Activated T-cell treated with anti-CD3 and anti-CD28 coated beads, Interleukin-2, amount 50 U/mL, for 72 hours (primary cell): ENCODE measurements around the gene RAB4A. TPM values are rescaled to one million over a fixed set of nuclear protein-coding genes. Genes with fewer than 3 reads are reported as not detected.
"Not testable (repeated sequence)": the region's sequence is repeated elsewhere in the genome, so short reads cannot be mapped to it uniquely, and the experiment has no call there.

Experiments used
- ATAC-seq, 2 donors: fragments of 150-1000 bp; cut with Tn5 transposase; replicated peaks in 1 of 2; 2 replicates each; pipeline ENCODE4 v1.10.0; 2021; ENCODE audit warnings: moderate library complexity in 2 of 2, mild to moderate bottlenecking in 1 of 2
- DNase-seq, 2 donors: peaks; one replicate each; pipeline ENCODE4 v3.0.0; 2021 to 2022; ENCODE audit warnings: mixed read lengths in 1 of 2
- H3K27ac Mint-ChIP-seq: one replicate; pipeline ENCODE4 v1.8.0; 2022; ENCODE audit warnings: mild to moderate bottlenecking, moderate library complexity, mixed read lengths
- H3K27me3 Mint-ChIP-seq: one replicate; pipeline ENCODE4 v1.8.0; 2022; ENCODE audit warnings: low read depth, mixed read lengths
- H3K36me3 Mint-ChIP-seq, 2 donors: one replicate each; pipeline ENCODE4 v1.8.0; 2022; ENCODE audit warnings: mixed read lengths in 2 of 2, mild to moderate bottlenecking in 1 of 2; ENCODE audit not compliant: insufficient read depth in 2 of 2
- H3K4me1 Mint-ChIP-seq: one replicate; pipeline ENCODE4 v1.8.0; 2022; ENCODE audit warnings: low read depth, mixed read lengths
- H3K4me3 Mint-ChIP-seq, 2 donors: one replicate each; pipeline ENCODE4 v1.8.0; 2022; ENCODE audit warnings: mild to moderate bottlenecking in 2 of 2, mixed read lengths in 2 of 2, moderate library complexity in 2 of 2
- H3K9me3 Mint-ChIP-seq, 2 donors: one replicate each; pipeline ENCODE4 v1.8.0; 2022; ENCODE audit warnings: mixed read lengths in 2 of 2
- total RNA-seq, 2 donors: library from RNA; stranded (reverse); gene quantifications; one replicate each; pipeline ENCODE4 v1.2.3, GENCODE V29; 2022

Gene RAB4A
- total RNA-seq, 2 donors from 2014 or later, result 31.7 to 32.3 TPM

- no peak for ATAC-seq
- Mint-ChIP-seq H3K27ac (no peak overlapping the region), H3K4me1 (peaks cover 26% of the 10 kb centered on the region), H3K4me3 (no peak overlapping the region), H3K9me3 (no peaks in the 10 kb centered on the region), H3K27me3 (no peaks in the 10 kb centered on the region), H3K36me3 (peaks cover 1% of the 10 kb centered on the region in 2 donors)
- DNase-seq, result no peak
Observed at GRCh38 chr1:229325401-229325800, 54.5 kb downstream of the RAB4A start.

GRCh38 chr1:229325853-229326487 lies 55.1 kb downstream of the RAB4A start:
- Mint-ChIP-seq H3K4me3 (peak overlapping the region in 1 of 2 donors; percentile 44), H3K27ac (no peak overlapping the region), H3K27me3 (no peaks in the 10 kb centered on the region), H3K36me3 (peaks cover 1% of the 10 kb centered on the region in 2 donors), H3K4me1 (peaks cover 26% of the 10 kb centered on the region), H3K9me3 (no peaks in the 10 kb centered on the region)
- ATAC-seq (no peak), DNase-seq (no peak)

- Mint-ChIP-seq H3K36me3 (peaks cover 1% of the 10 kb centered on the region in 2 donors), H3K27ac (no peak overlapping the region), H3K27me3 (no peaks in the 10 kb centered on the region), H3K4me3 (peak overlapping the region in 1 of 2 donors; percentile 44), H3K9me3 (no peaks in the 10 kb centered on the region), H3K4me1 (peaks cover 26% of the 10 kb centered on the region)
- ATAC-seq (no peak), DNase-seq (no peak)
Observed at GRCh38 chr1:229326601-229327000, 55.7 kb downstream of the RAB4A start.

GRCh38 chr1:229327765-229328164 lies 56.9 kb downstream of the RAB4A start:
- H3K27me3 Mint-ChIP-seq, H3K9me3 Mint-ChIP-seq, H3K27ac Mint-ChIP-seq, H3K4me3 Mint-ChIP-seq, H3K36me3 Mint-ChIP-seq: not testable (repeated sequence)
- ATAC-seq, result peak in 1 of 2 donors; percentile 36
- H3K4me1 Mint-ChIP-seq, result peaks cover 26% of the 10 kb centered on the region
- peak in 1 of 2 donors; percentile 14 for DNase-seq

GRCh38 chr1:229328598-229329362 lies 57.9 kb downstream of the RAB4A start:
- Mint-ChIP-seq H3K9me3 (no peaks in the 10 kb centered on the region), H3K27me3 (no peaks in the 10 kb centered on the region), H3K4me1 (peaks cover 26% of the 10 kb centered on the region), H3K36me3 (peaks cover 0 to 1% of the 10 kb centered on the region in 2 donors), H3K4me3 (no peak overlapping the region), H3K27ac (no peak overlapping the region)
- DNase-seq (no peak), ATAC-seq (no peak)

GRCh38 chr1:229334269-229334668 lies 63.4 kb downstream of the RAB4A start:
- Mint-ChIP-seq H3K27me3 (no peaks in the 10 kb centered on the region), H3K4me1 (peaks cover 31% of the 10 kb centered on the region), H3K4me3 (no peak overlapping the region), H3K9me3 (peaks cover 1% of the 10 kb centered on the region in 2 donors), H3K36me3 (peaks cover 5% of the 10 kb centered on the region in 2 donors), H3K27ac (no peak overlapping the region)
- no peak for ATAC-seq
- DNase-seq, result no peak

- Mint-ChIP-seq H3K27ac (no peak overlapping the region), H3K27me3 (no peaks in the 10 kb centered on the region), H3K36me3 (peaks cover 5% of the 10 kb centered on the region in 2 donors), H3K4me3 (no peak overlapping the region), H3K9me3 (peaks cover 1% of the 10 kb centered on the region in 2 donors), H3K4me1 (peaks cover 35% of the 10 kb centered on the region)
- no peak for DNase-seq
- ATAC-seq, result no peak
Observed at GRCh38 chr1:229334716-229335115, 63.8 kb downstream of the RAB4A start.

- DNase-seq (no peak), ATAC-seq (no peak)
- H3K4me3 Mint-ChIP-seq, result no peak overlapping the region
- peaks cover 5% of the 10 kb centered on the region in 2 donors for H3K36me3 Mint-ChIP-seq
- no peaks in the 10 kb centered on the region for H3K27me3 Mint-ChIP-seq
- peaks cover 1% of the 10 kb centered on the region in 2 donors for H3K9me3 Mint-ChIP-seq
- H3K27ac Mint-ChIP-seq, result no peak overlapping the region
- peaks cover 48% of the 10 kb centered on the region for H3K4me1 Mint-ChIP-seq
Observed at GRCh38 chr1:229336345-229336744, 65.4 kb downstream of the RAB4A start.

GRCh38 chr1:229339086-229339485 lies 68.2 kb downstream of the RAB4A start:
- Mint-ChIP-seq H3K4me3 (peak overlapping the region; percentile 5 to 97), H3K27ac (peak overlapping the region; percentile 5), H3K4me1 (peaks cover 61% of the 10 kb centered on the region), H3K9me3 (peaks cover 1% of the 10 kb centered on the region in 2 donors), H3K27me3 (no peaks in the 10 kb centered on the region), H3K36me3 (peaks cover 5% of the 10 kb centered on the region in 2 donors)
- ATAC-seq, result no peak
- no peak for DNase-seq

- H3K4me1 Mint-ChIP-seq, result peaks cover 66% of the 10 kb centered on the region
- peaks cover 1% of the 10 kb centered on the region in 2 donors for H3K9me3 Mint-ChIP-seq
- peak overlapping the region; percentile 5 to 97 for H3K4me3 Mint-ChIP-seq
- DNase-seq, result peak in 1 of 2 donors; percentile 22
- peak in 1 of 2 donors; percentile 8 for ATAC-seq
- peaks cover 3 to 5% of the 10 kb centered on the region in 2 donors for H3K36me3 Mint-ChIP-seq
- peak overlapping the region; percentile 1 for H3K27ac Mint-ChIP-seq
- H3K27me3 Mint-ChIP-seq, result peaks cover 2% of the 10 kb centered on the region
Observed at GRCh38 chr1:229339520-229339919, 68.6 kb downstream of the RAB4A start.

- Mint-ChIP-seq H3K36me3 (peaks cover 1 to 3% of the 10 kb centered on the region in 2 donors), H3K4me1 (peaks cover 66% of the 10 kb centered on the region), H3K27ac (no peak overlapping the region), H3K27me3 (peaks cover 12% of the 10 kb centered on the region), H3K9me3 (peaks cover 0 to 1% of the 10 kb centered on the region in 2 donors), H3K4me3 (peak overlapping the region; percentile 95 to 97)
- ATAC-seq (no peak), DNase-seq (no peak)
Observed at GRCh38 chr1:229340496-229340895, 69.6 kb downstream of the RAB4A start.

GRCh38 chr1:229341774-229342655 lies 71.1 kb downstream of the RAB4A start:
- DNase-seq (peak; percentile 89), ATAC-seq (peak; percentile 83 to 87)
- Mint-ChIP-seq H3K27ac (peak overlapping the region; percentile 79), H3K36me3 (peaks cover 1 to 3% of the 10 kb centered on the region in 2 donors), H3K4me1 (peaks cover 57% of the 10 kb centered on the region), H3K9me3 (peaks cover 0 to 1% of the 10 kb centered on the region in 2 donors), H3K4me3 (peak overlapping the region; percentile 95 to 97), H3K27me3 (peaks cover 23% of the 10 kb centered on the region)
